Pancreas (tissue), 10 donors: ENCODE results near the gene CX3CL1. TPM values are rescaled to one million over a fixed set of nuclear protein-coding genes. Genes with fewer than 3 reads are reported as not detected.

ENCODE experiments used
- ATAC-seq, 4 donors: fragments of 200-7000 bp; cut with Tn5 transposase; one replicate each; pipeline versions ENCODE4 v1.8.0 to v1.9.1; 2020; ENCODE audit warnings: mild to moderate bottlenecking in 4 of 4, moderate library complexity in 4 of 4
- DNase-seq, 6 donors: peaks; one replicate each; pipeline ENCODE4 v3.0.0-alpha.2; 2020
- FAIRE-seq: peaks from 2 replicates; lab custom pipeline; 2012; peaks lifted over from hg19 to GRCh38; lab: Jason Lieb, UNC
- H3K27ac ChIP-seq, 4 donors: fragments of 200-600 bp; sonication (generic); 1 replicate in 3 of 4; 2 replicates in 1 of 4; pipeline versions ENCODE4 v1.5.0 to v1.8.0; 2020
- H3K27me3 ChIP-seq, 4 donors: fragments of 200-600 bp; one replicate each; pipeline ENCODE4 v1.8.0; 2021
- H3K36me3 ChIP-seq, 3 donors: fragments of 200-600 bp; sonication (generic) in 1 of 3; one replicate each; pipeline versions ENCODE4 v1.5.0 to v1.8.0; 2020 to 2021
- H3K4me1 ChIP-seq, 3 donors: fragments of 200-600 bp; one replicate each; pipeline ENCODE4 v1.8.0; 2021
- H3K4me3 ChIP-seq, 4 donors: fragments of 200-600 bp; sonication (generic) in 2 of 4; one replicate each; pipeline versions ENCODE4 v1.5.0 to v1.8.0; 2020 to 2021
- H3K9me3 ChIP-seq, 4 donors: fragments of 200-600 bp; one replicate each; pipeline ENCODE4 v1.8.0; 2021
- CTCF ChIP-seq, 4 donors: fragments of 200-600 bp; sonication (generic) in 3 of 4; IDR thresholded peaks; one replicate each; pipeline versions ENCODE4 v1.5.0 to v1.8.0; 2021; ENCODE audit warnings: antibody characterized with exemption in 4 of 4
- WGBS, 2 donors: extraction: QIAGEN DNeasy Blood & Tissue Kit; methylation state at CpG; one replicate each; pipeline ENCODE4 v1.1.7; 2013; 5-methylcytosine and 5-hydroxymethylcytosine counted together
- intact Hi-C, 3 donors: fragments of 100-400 bp; cut with DNase I; formaldehyde crosslinking; loops; one replicate each; pipeline versions ENCODE4 v1.11.1 to v1.14.2; 2022
- polyA plus RNA-seq, 2 donors: library from polyadenylated mRNA; stranded (reverse); fragments of 200-250 nt; gene quantifications; one replicate each; pipeline ENCODE4 v1.2.3, GENCODE V29; 2013
- total RNA-seq, 6 donors: library from RNA; stranded (reverse); fragmentation: NEBNext Ultra II Directional in 4 of 6; extraction: Animal tissue kit (Norgen Biotek cat#: 25700) in 4 of 6; gene quantifications; one replicate each; pipeline versions ENCODE4 v1.2.1 to v1.2.4, GENCODE V29; 2021 to 2023
- donor health status: healthy with polysubstance abuse.
- donor health status: DM: no; HTN: no; CAD: no; lungs with moderate emphysema.
- donor health status: DM: no; HTN: no; CAD: no.
- donor health status: control.
- donor health status: control.
- donor health status: Bipolar disorder and iron deficiency.
- donor health status: DM: yes; HTN: yes; CAD: no.
- donor health status: DM: no; HTN: no; CAD: no.
- donor health status: DM: no; HTN: no; CAD: no.
- donor health status: DM: yes; HTN: yes; CAD: no.

Gene CX3CL1
- total and polyA plus RNA-seq, 8 donors = 4.6 to 21.3 (median 7.4) TPM

- FAIRE-seq = no peak
- WGBS, 2 donors = 92% methylated on average over 16 of the region's 16 CpGs
- H3K27ac ChIP-seq = no peak overlapping the region
These were observed 11.9 kb upstream of the CX3CL1 start for GRCh38 chr16:57360321-57360935.

GRCh38 chr16:57361404-57361803 lies 10.9 kb upstream of the CX3CL1 start:
- intact Hi-C loops = no loop called here
- FAIRE-seq (no peak), DNase-seq (peak in 5 of 6 donors; percentile 31 to 65 (median 50)), ATAC-seq (peak; percentile 52 to 85 (median 67))
- H3K36me3 ChIP-seq = no peaks in the 10 kb centered on the region
- no peak for TF ChIP-seq CTCF (IDR thresholded peaks at IDR 0.05)
- no peaks in the 10 kb centered on the region for H3K27me3 ChIP-seq
- H3K4me1 ChIP-seq = peaks cover 0 to 7% (median 7%) of the 10 kb centered on the region in 3 donors
- WGBS, 2 donors = 11 to 15% methylated on average over 4 of the region's 4 CpGs
- H3K4me3 ChIP-seq = no peak overlapping the region
- no peaks in the 10 kb centered on the region for H3K9me3 ChIP-seq
- H3K27ac ChIP-seq = peak overlapping the region in 2 of 4 donors; percentile 44 to 50

More at GRCh38 chr16:57360321-57360935, 11.9 kb upstream of the CX3CL1 start:
- intact Hi-C loops = no loop called here
- DNase-seq (peak in 1 of 6 donors; percentile 55), ATAC-seq (no peak)
- no peak for TF ChIP-seq CTCF (IDR thresholded peaks at IDR 0.05)
- Histone ChIP-seq H3K9me3 (no peaks in the 10 kb centered on the region), H3K4me3 (no peak overlapping the region), H3K36me3 (no peaks in the 10 kb centered on the region), H3K27me3 (no peaks in the 10 kb centered on the region), H3K4me1 (peaks cover 0 to 7% (median 7%) of the 10 kb centered on the region in 3 donors)

GRCh38 chr16:57364143-57364542 lies 8.1 kb upstream of the CX3CL1 start:
- no peak for TF ChIP-seq CTCF (IDR thresholded peaks at IDR 0.05)
- no peak for FAIRE-seq

GRCh38 chr16:57366544-57367040 lies 5.7 kb upstream of the CX3CL1 start:
- FAIRE-seq = no peak

More at GRCh38 chr16:57364143-57364542, 8.1 kb upstream of the CX3CL1 start:
- peaks cover 0 to 7% (median 7%) of the 10 kb centered on the region in 3 donors for H3K4me1 ChIP-seq
- no peak overlapping the region for H3K27ac ChIP-seq
- no peaks in the 10 kb centered on the region for H3K27me3 ChIP-seq
- intact Hi-C loops = no loop called here
- no peaks in the 10 kb centered on the region for H3K9me3 ChIP-seq
- H3K4me3 ChIP-seq = no peak overlapping the region
- 97% methylated on average over 3 of the region's 3 CpGs for WGBS, 2 donors
- DNase-seq (peak in 1 of 6 donors; percentile 6), ATAC-seq (peak in 2 of 4 donors; percentile 26 to 65)
- no peaks in the 10 kb centered on the region for H3K36me3 ChIP-seq

More at GRCh38 chr16:57366544-57367040, 5.7 kb upstream of the CX3CL1 start:
- DNase-seq (no peak), ATAC-seq (no peak)
- intact Hi-C loops = no loop called here
- Histone ChIP-seq H3K4me1 (peaks cover 0 to 4% (median 4%) of the 10 kb centered on the region in 3 donors), H3K27ac (peak overlapping the region in 2 of 4 donors; percentile 68 to 78), H3K4me3 (no peak overlapping the region), H3K27me3 (no peaks in the 10 kb centered on the region), H3K36me3 (no peaks in the 10 kb centered on the region), H3K9me3 (no peaks in the 10 kb centered on the region)
- TF ChIP-seq CTCF (IDR thresholded peaks at IDR 0.05) = no peak
- 68 to 81% methylated on average over 5 to 6 of the region's 6 CpGs for WGBS, 2 donors
